ENCODE results near the gene PPP4C.
"Not testable (repeated sequence)": the region's sequence is repeated elsewhere in the genome, so short reads cannot be mapped to it uniquely, and the experiment has no call there.

Gene PPP4C

GRCh38 chr16:30104090-30104489 lies 28.3 kb downstream of the PPP4C start:
- no peak for DNase-seq

GRCh38 chr16:30104492-30104891 lies 28.7 kb downstream of the PPP4C start:
- no peak for DNase-seq

GRCh38 chr16:30108059-30108850 lies 32.5 kb downstream of the PPP4C start:
- DNase-seq: no peak

DNA sequence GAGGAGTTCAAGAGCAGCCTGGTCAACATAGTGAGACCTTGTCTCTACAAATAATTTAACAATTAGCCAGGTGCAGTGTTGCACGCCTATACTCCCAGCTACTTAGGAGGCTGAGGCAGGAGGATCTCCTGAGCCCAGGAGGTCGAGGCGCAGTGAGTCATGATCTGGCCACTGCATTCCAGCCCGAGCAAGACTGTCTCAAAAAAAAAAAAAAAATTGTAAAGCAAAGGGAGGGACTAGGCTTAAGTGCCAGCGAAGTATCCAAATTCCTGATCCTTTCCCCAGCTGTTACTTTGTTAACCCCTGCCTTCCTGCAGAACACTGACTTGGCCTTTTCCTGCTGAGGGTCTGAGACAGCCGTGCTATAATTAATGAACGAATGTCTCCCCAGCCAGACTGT lies 34.9 kb downstream of the PPP4C start:
- DNase-seq: no peak

DNA sequence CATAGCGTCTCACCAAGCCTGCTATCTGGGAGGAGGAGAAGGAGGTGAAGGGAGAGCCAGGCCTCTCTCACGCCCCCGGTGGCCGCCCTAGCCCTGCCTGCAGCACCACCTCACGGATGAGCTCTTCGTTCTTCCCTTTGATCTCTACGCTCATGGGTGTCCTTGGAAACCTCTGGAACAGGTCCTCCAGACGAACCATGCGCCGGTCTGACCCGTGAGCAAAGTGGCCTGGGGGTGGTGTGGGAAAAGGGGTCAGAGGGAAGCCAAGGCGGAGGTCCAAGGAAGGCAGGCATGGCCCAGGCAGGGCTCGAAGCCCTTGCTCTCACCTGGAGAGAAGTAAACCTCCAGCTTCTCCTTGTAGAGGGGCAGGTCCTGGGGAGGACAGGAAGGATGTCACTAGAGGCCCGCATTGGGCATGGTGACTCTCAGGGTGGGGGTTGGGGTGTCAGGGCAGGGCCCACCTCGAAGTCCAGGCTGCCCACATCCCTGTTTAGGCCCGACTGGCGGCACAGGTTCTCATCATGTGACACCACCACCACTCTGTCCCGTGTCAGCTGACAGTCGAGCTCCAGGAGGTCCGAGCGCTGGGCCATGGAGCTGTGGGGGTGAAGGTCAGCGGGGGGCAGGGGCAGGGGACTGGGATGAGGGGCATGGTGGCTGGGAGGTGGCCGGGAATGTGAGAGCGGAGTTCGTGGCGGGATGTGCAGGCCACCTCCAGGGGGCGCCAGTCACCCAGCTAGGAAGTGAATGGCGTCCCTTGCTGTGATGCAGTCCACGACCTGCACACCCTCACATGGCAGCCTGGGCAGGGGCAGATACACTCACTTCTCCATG lies 36.6 kb downstream of the PPP4C start:
- peak; percentile 75 for DNase-seq

GRCh38 chr16:30113031-30113710 lies 37.4 kb downstream of the PPP4C start, which contains the start of gene GDPD3:
GDPD3 (minus strand) TSS chr16:30113537; CDS start chr16:30113478, 59 bp downstream.
- no peak for DNase-seq

DNA sequence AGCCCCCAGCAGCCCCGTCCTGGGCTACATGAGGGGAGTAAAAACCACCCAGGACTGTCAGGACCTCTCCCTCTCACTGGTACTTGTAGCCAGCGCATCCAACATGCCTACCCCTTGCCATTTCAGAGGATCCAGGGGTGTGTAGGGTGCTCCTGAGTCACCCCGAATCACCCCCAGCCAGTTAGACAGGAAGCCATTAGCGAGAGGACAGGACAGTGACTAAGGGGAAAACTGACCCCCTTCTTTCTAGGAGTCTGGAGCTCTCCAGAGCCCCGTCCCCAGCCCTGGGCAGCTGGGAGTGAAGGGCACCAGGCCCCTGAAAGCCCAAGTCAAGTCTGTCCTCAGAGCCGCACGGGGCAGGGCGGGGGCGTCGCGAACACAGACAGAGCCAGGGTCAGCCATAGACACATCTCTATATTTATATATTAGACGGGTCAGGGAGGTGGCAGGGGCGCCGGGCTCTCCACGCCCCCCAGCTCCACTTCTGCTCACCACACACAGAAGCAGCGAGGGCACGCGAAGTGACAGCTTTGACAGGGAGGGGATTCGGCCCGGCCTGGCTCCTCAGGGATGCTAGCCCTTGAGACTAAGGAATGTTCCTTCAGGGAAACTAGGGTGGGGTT lies 38.0 kb downstream of the PPP4C start:
- DNase-seq: no peak

- no peak for DNase-seq
These were observed 38.6 kb downstream of the PPP4C start for GRCh38 chr16:30114411-30114810.

GRCh38 chr16:30114833-30115232 lies 39.0 kb downstream of the PPP4C start:
- DNase-seq: not testable (repeated sequence)

- DNase-seq: no peak
These were observed 39.4 kb downstream of the PPP4C start for GRCh38 chr16:30115238-30115637.

GRCh38 chr16:30116291-30117207 lies 40.8 kb downstream of the PPP4C start:
- no peak for DNase-seq

GRCh38 chr16:30117768-30118167 lies 42.0 kb downstream of the PPP4C start:
- no peak for DNase-seq

GRCh38 chr16:30119428-30119827 lies 43.6 kb downstream of the PPP4C start:
- DNase-seq: no peak

- no peak for DNase-seq
These were observed 44.7 kb downstream of the PPP4C start for GRCh38 chr16:30120340-30121105.

GRCh38 chr16:30121741-30122571 lies 46.2 kb downstream of the PPP4C start:
- DNase-seq: no peak

- DNase-seq: no peak
These were observed 46.9 kb downstream of the PPP4C start for GRCh38 chr16:30122604-30123160.

DNA sequence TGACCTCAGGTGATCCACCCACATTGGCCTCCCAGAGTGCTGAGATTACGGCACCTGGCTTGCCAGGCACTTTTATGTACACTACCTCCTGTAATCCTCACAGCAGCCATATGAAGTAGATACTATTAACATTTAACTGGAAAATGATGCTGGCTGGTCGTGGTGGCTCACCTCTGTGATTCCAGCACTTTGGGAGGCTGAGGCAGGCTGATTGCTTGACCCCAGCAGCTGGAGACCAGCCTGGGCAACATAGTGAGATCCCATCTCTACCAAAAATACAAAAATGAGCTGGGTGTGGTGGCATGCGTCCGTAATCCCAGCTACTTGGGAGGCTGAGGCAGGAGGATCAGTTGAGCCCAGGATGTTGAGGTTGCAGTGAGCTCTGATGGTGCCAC lies 49.2 kb downstream of the PPP4C start:
- no peak for DNase-seq

- not testable (repeated sequence) for DNase-seq
These were observed 49.9 kb downstream of the PPP4C start for GRCh38 chr16:30125690-30126089.

- no peak for DNase-seq
These were observed 52.2 kb downstream of the PPP4C start for GRCh38 chr16:30127993-30128392.

All from 8988T (cell line).